Measurements from ENCODE around the gene BLNK.

- TF ChIP-seq CTCF (conservative IDR thresholded peaks at IDR 0.05) (no peak), EZH2 (IDR thresholded peaks at IDR 0.05; ENCODE audit: low read depth) (no peak)
These were observed 42.0 kb upstream of the BLNK start for GRCh38 chr10:96313344-96313743.
